GM23248 (cell line): Measurements from ENCODE around the gene GNL1. TPM values are rescaled to one million over a fixed set of nuclear protein-coding genes. Genes with fewer than 3 reads are reported as not detected.
A peak's percentile ranks its signal among the peaks of the same experiment; 100 is the strongest.
"Not testable (repeated sequence)": the region's sequence is repeated elsewhere in the genome, so short reads cannot be mapped to it uniquely, and the experiment has no call there.

ENCODE experiments used
- DNase-seq: peaks from one replicate; pipeline ENCODE4 v3.0.0-alpha.2; 2015
- H2AFZ ChIP-seq: fragments of 200-600 bp; sonication (generic); 2 replicates; pipeline ENCODE4 v1.6.1; 2016; ENCODE audit warnings: antibody characterized with exemption
- H3F3A ChIP-seq: fragments of 200-600 bp; sonication (generic); 2 replicates; pipeline ENCODE4 v1.6.1; 2016; ENCODE audit warnings: mild to moderate bottlenecking, antibody characterized with exemption, mixed run types; ENCODE audit not compliant: insufficient read depth
- H3K27ac ChIP-seq: fragments of 200-600 bp; sonication (generic); 2 replicates; pipeline ENCODE4 v1.5.1; 2016; ENCODE audit warnings: mild to moderate bottlenecking
- H3K27me3 ChIP-seq: fragments of 200-600 bp; sonication (generic); replicated peaks from 2 replicates; pipeline ENCODE4 v1.6.1; 2016; ENCODE audit warnings: mild to moderate bottlenecking; ENCODE audit not compliant: insufficient read depth
- H3K36me3 ChIP-seq: fragments of 200-600 bp; sonication (generic); 2 replicates; pipeline ENCODE4 v1.6.1; 2016; ENCODE audit warnings: low read depth, mild to moderate bottlenecking
- H3K4me1 ChIP-seq: fragments of 200-600 bp; sonication (generic); 2 replicates; pipeline ENCODE4 v1.6.1; 2016; ENCODE audit warnings: mild to moderate bottlenecking; ENCODE audit not compliant: insufficient read depth
- H3K4me2 ChIP-seq: fragments of 200-600 bp; sonication (generic); one replicate; pipeline ENCODE4 v1.6.1; 2016; ENCODE audit warnings: mild to moderate bottlenecking; ENCODE audit not compliant: unreplicated experiment
- H3K4me3 ChIP-seq: fragments of 200-600 bp; sonication (generic); 2 replicates; pipeline ENCODE4 v1.5.1; 2016; ENCODE audit warnings: mild to moderate bottlenecking
- H3K79me2 ChIP-seq: fragments of 200-600 bp; sonication (generic); 2 replicates; pipeline ENCODE4 v1.6.1; 2016; ENCODE audit warnings: mild to moderate bottlenecking; ENCODE audit not compliant: insufficient read depth
- H3K9ac ChIP-seq: fragments of 200-600 bp; sonication (generic); 2 replicates; pipeline ENCODE4 v1.6.1; 2016; ENCODE audit warnings: mild to moderate bottlenecking
- H3K9me2 ChIP-seq: fragments of 200-600 bp; sonication (generic); 2 replicates; pipeline ENCODE4 v1.6.1; 2016; ENCODE audit warnings: mixed run types, mild to moderate bottlenecking, moderate library complexity; ENCODE audit not compliant: insufficient read depth
- H3K9me3 ChIP-seq: fragments of 200-600 bp; sonication (generic); one replicate; pipeline ENCODE4 v1.6.1; 2017; ENCODE audit warnings: low read depth
- H4K20me1 ChIP-seq: fragments of 200-600 bp; sonication (generic); 2 replicates; pipeline ENCODE4 v1.6.0; 2016; ENCODE audit not compliant: insufficient read depth
- EZH2 ChIP-seq: fragments of 200-600 bp; sonication (generic); IDR thresholded peaks from 2 replicates; pipeline ENCODE4 v1.6.1; 2018; ENCODE audit warnings: antibody characterized with exemption, mild to moderate bottlenecking; ENCODE audit not compliant: insufficient read depth, poor library complexity, severe bottlenecking
- EZH2phosphoT487 ChIP-seq: fragments of 200-600 bp; sonication (generic); IDR thresholded peaks from 2 replicates; pipeline ENCODE4 v1.6.1; 2018; ENCODE audit warnings: antibody characterized with exemption, moderate library complexity, mild to moderate bottlenecking, low read depth; ENCODE audit not compliant: insufficient read depth
- WGBS, 2 experiments: methylation state at CpG; one replicate each; pipeline ENCODE4 v1.1.6; 2015 to 2017; ENCODE audit warnings: low lambda C conversion rate in 2 of 2, low coverage in 1 of 2; ENCODE audit errors: missing lambda C conversion rate in 2 of 2; 5-methylcytosine and 5-hydroxymethylcytosine counted together
- in situ Hi-C: fragments of 300-500 bp; cut with MboI; formaldehyde crosslinking; loops from 2 replicates; pipeline ENCODE4 v1.15.0; 2020
- polyA plus RNA-seq: library from polyadenylated mRNA; unstranded; fragments of >200 nt; fragmentation: Nextera tagmentation; extraction: Ambion mirVana; gene quantifications from 2 replicates; pipeline ENCODE4 v1.2.1, GENCODE V29; 2016
- total RNA-seq: library from RNA; depleted of rRNA; stranded (reverse); fragments of >200 nt; shearing (Covaris generic); gene quantifications from 2 replicates; pipeline ENCODE4 v1.2.3, GENCODE V29; 2014

Gene GNL1
- total and polyA plus RNA-seq, 2 experiments from 2014 or later = 64.8 to 72.1 TPM

- Histone ChIP-seq H3K9ac (no peak overlapping the region), H3K27ac (no peak overlapping the region), H3K4me3 (no peak overlapping the region), H3F3A (peaks cover 17% of the 10 kb centered on the region), H4K20me1 (no peaks in the 10 kb centered on the region), H3K27me3 (no peaks in the 10 kb centered on the region), H3K9me2 (no peaks in the 10 kb centered on the region), H3K4me1 (peaks cover 14% of the 10 kb centered on the region), H3K9me3 (no peaks in the 10 kb centered on the region), H3K36me3 (no peaks in the 10 kb centered on the region), H3K4me2 (peak overlapping the region; percentile 32), H3K79me2 (no peaks in the 10 kb centered on the region), H2AFZ (peak overlapping the region; percentile 75)
- no peak for TF ChIP-seq EZH2phosphoT487
- WGBS, 2 experiments = 37 to 42% methylated on average over 10 of the region's 10 CpGs
- peak; percentile 45 for DNase-seq
- in situ Hi-C loops = no loop called here
These were observed 55.6 kb downstream of the GNL1 start for GRCh38 chr6:30500421-30501355.

GRCh38 chr6:30498705-30499104 lies 57.6 kb downstream of the GNL1 start:
- H3K9me3 ChIP-seq, H3K4me3 ChIP-seq, H3K9me2 ChIP-seq, H3K79me2 ChIP-seq, H3K9ac ChIP-seq, H3K4me2 ChIP-seq, H3K27me3 ChIP-seq, H4K20me1 ChIP-seq, in situ Hi-C loops, DNase-seq, H3K36me3 ChIP-seq, H2AFZ ChIP-seq, H3K27ac ChIP-seq: not testable (repeated sequence)
- peaks cover 14% of the 10 kb centered on the region for H3K4me1 ChIP-seq
- 88 to 98% methylated on average over 14 to 37 of the region's 37 CpGs for WGBS, 2 experiments
- H3F3A ChIP-seq = peaks cover 32% of the 10 kb centered on the region

GRCh38 chr6:30497714-30498113 lies 58.6 kb downstream of the GNL1 start:
- H3K4me2 ChIP-seq = no peak overlapping the region
- no peak for DNase-seq
- no peaks in the 10 kb centered on the region for H3K27me3 ChIP-seq
- no peak overlapping the region for H2AFZ ChIP-seq
- no peaks in the 10 kb centered on the region for H3K9me3 ChIP-seq
- in situ Hi-C loops = no loop called here
- 54 to 68% methylated on average over 2 to 3 of the region's 3 CpGs for WGBS, 2 experiments
- H3K9ac ChIP-seq = no peak overlapping the region
- TF ChIP-seq EZH2phosphoT487 = no peak
- TF ChIP-seq EZH2 = no peak
- peaks cover 32% of the 10 kb centered on the region for H3F3A ChIP-seq
- H3K9me2 ChIP-seq = no peaks in the 10 kb centered on the region
- no peak overlapping the region for H3K27ac ChIP-seq
- H3K4me1 ChIP-seq = peaks cover 14% of the 10 kb centered on the region
- no peaks in the 10 kb centered on the region for H4K20me1 ChIP-seq
- H3K79me2 ChIP-seq = no peaks in the 10 kb centered on the region
- peaks cover 8% of the 10 kb centered on the region; the same call in 1 of the 2 replicates for H3K36me3 ChIP-seq
- no peak overlapping the region for H3K4me3 ChIP-seq

GRCh38 chr6:30497261-30497599 lies 59.1 kb downstream of the GNL1 start:
- Histone ChIP-seq H3K4me1 (peaks cover 14% of the 10 kb centered on the region), H3K36me3 (peaks cover 13% of the 10 kb centered on the region; the same call in 1 of the 2 replicates), H3F3A (peaks cover 32% of the 10 kb centered on the region), H3K27ac (0 out of 2 replicates have a peak overlapping the region, but pooled peaks have one; percentile 21)
- H3K9ac ChIP-seq, DNase-seq, H3K4me2 ChIP-seq, H3K27me3 ChIP-seq, H4K20me1 ChIP-seq, in situ Hi-C loops, H2AFZ ChIP-seq, H3K4me3 ChIP-seq, H3K9me2 ChIP-seq, H3K9me3 ChIP-seq, H3K79me2 ChIP-seq: not testable (repeated sequence)
- 97 to 99% methylated on average over 5 of the region's 5 CpGs for WGBS, 2 experiments

- no peaks in the 10 kb centered on the region for H3K9me2 ChIP-seq
- H3K79me2 ChIP-seq = peaks cover 7% of the 10 kb centered on the region
- H3K36me3 ChIP-seq = peaks cover 26% of the 10 kb centered on the region; the same call in 1 of the 2 replicates
- H3K4me3 ChIP-seq = no peak overlapping the region
- H4K20me1 ChIP-seq = no peaks in the 10 kb centered on the region
- in situ Hi-C loops = no loop called here
- DNase-seq = no peak
- H3K9ac ChIP-seq = no peak overlapping the region
- H3F3A ChIP-seq = peaks cover 30% of the 10 kb centered on the region
- peak overlapping the region; percentile 21; the same call in 1 of the 2 replicates for H3K27ac ChIP-seq
- H3K4me2 ChIP-seq = no peak overlapping the region
- peaks cover 13% of the 10 kb centered on the region for H3K4me1 ChIP-seq
- H2AFZ ChIP-seq = no peak overlapping the region
- H3K27me3 ChIP-seq = no peaks in the 10 kb centered on the region
- 86 to 92% methylated on average over 4 of the region's 4 CpGs for WGBS, 2 experiments
- TF ChIP-seq EZH2 (no peak), EZH2phosphoT487 (no peak)
- H3K9me3 ChIP-seq = no peaks in the 10 kb centered on the region
These were observed 60.3 kb downstream of the GNL1 start for GRCh38 chr6:30495993-30496392.

- H3K4me2 ChIP-seq, H3K27me3 ChIP-seq, H4K20me1 ChIP-seq, H3K9me3 ChIP-seq, H3K4me3 ChIP-seq, H3K9me2 ChIP-seq, DNase-seq, in situ Hi-C loops, H2AFZ ChIP-seq, H3K9ac ChIP-seq, H3K27ac ChIP-seq: not testable (repeated sequence)
- Histone ChIP-seq H3K79me2 (peaks cover 17% of the 10 kb centered on the region), H3K4me1 (peaks cover 13% of the 10 kb centered on the region), H3K36me3 (peaks cover 33% of the 10 kb centered on the region; the same call in 1 of the 2 replicates), H3F3A (peaks cover 21% of the 10 kb centered on the region)
- WGBS, 2 experiments = 60 to 64% methylated on average over 4 of the region's 4 CpGs
These were observed 61.2 kb downstream of the GNL1 start for GRCh38 chr6:30495060-30495459.
